ENCODE measurements around the gene DMD. TPM values are rescaled to one million over a fixed set of nuclear protein-coding genes. Genes with fewer than 3 reads are reported as not detected.

Gene DMD
- total RNA-seq, 3 donors from 2014 or later (not counting 1 experiment from before 2014, with no cell fraction given) = not detected

DNA sequence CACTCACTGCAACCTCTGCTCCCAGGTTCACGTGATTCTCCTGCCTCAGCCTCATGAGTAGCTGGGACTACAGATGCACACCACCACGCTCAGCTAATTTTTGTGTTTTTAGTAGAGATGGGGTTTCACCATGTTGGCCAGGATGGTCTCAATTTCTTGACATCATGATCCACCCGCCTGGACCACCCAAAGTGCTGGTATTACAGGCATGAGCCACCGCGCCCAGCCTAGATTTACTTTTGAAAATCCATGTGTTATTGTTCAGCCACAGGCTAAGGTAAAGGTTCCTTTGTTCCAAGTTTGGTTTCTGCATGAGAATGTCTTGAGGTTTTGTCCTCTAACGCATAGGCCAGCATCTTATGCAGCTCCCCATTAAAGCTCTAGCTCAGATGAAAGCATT, 371.6 kb downstream of the DMD start:
- DNase-seq = no peak
- ATAC-seq = no peak
- Histone ChIP-seq H3K27ac (ENCODE audit: low read length) (no peak overlapping the region), H3K27me3 (ENCODE audit: control insufficient read depth, insufficient read depth, low read length) (no peaks in the 10 kb centered on the region), H3K9me3 (ENCODE audit: control insufficient read depth, insufficient read depth, low read length) (no peaks in the 10 kb centered on the region), H3K4me3 (ENCODE audit: low read length) (no peak overlapping the region), H3K36me3 (ENCODE audit: control insufficient read depth, insufficient read depth, low read length) (no peaks in the 10 kb centered on the region), H3K4me1 (ENCODE audit: control insufficient read depth, insufficient read depth, low read length) (no peaks in the 10 kb centered on the region)
- H3K27me3 Mint-ChIP-seq (ENCODE audit: low read depth in 2 of 2) = no peaks in the 10 kb centered on the region
- TF ChIP-seq CTCF (IDR thresholded peaks at IDR 0.05) = no peak
- no peaks in the 10 kb centered on the region for H3K36me3 Mint-ChIP-seq
- 95% methylated on average over 6 of the region's 6 CpGs for WGBS (ENCODE audit: insufficient coverage)
- H3K4me1 Mint-ChIP-seq = no peaks in the 10 kb centered on the region
- intact Hi-C loops (cut with micrococcal nuclease) = no loop called here
- H3K4me3 Mint-ChIP-seq = no peak overlapping the region
- peaks cover 13 to 15% of the 10 kb centered on the region in 2 donors for H3K9me3 Mint-ChIP-seq
- no peak overlapping the region for H3K27ac Mint-ChIP-seq

DNA sequence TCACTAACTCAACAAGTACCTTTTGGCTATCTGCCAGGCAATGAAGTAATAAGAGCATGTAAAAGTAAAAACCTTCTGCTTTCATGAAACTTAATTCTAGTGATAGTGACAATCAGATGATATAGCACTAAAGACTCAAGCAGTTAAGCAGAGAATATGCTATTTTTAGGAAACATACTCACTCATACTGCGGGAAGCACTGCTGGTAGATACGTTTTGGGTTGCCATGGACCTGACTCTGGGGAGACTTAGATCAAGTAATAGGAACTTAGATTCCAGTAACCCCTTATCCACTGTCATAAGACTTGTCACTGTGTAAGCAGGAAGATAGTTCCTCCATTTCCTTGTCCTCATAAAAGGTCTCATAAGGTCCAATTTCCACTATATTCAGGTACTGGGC, 386.3 kb downstream of the DMD start:
- no peak for ATAC-seq
- peaks cover 0 to 2% of the 10 kb centered on the region in 2 donors for H3K9me3 Mint-ChIP-seq
- no peak overlapping the region for H3K27ac ChIP-seq (ENCODE audit: low read length)
- H3K36me3 Mint-ChIP-seq = no peaks in the 10 kb centered on the region
- H3K27me3 ChIP-seq (ENCODE audit: control insufficient read depth, insufficient read depth, low read length) = no peaks in the 10 kb centered on the region
- no peak overlapping the region for H3K4me3 Mint-ChIP-seq
- WGBS (ENCODE audit: insufficient coverage) = no CpG with 5 or more reads among the region's 2 CpGs
- H3K27ac Mint-ChIP-seq = no peak overlapping the region
- no peaks in the 10 kb centered on the region for H3K36me3 ChIP-seq (ENCODE audit: control insufficient read depth, insufficient read depth, low read length)
- DNase-seq = no peak
- H3K4me3 ChIP-seq (ENCODE audit: low read length) = no peak overlapping the region
- no peaks in the 10 kb centered on the region for H3K27me3 Mint-ChIP-seq (ENCODE audit: low read depth in 2 of 2)
- TF ChIP-seq CTCF (IDR thresholded peaks at IDR 0.05) = no peak
- H3K4me1 Mint-ChIP-seq = no peaks in the 10 kb centered on the region
- H3K9me3 ChIP-seq (ENCODE audit: control insufficient read depth, insufficient read depth, low read length) = no peaks in the 10 kb centered on the region
- intact Hi-C loops (cut with micrococcal nuclease) = no loop called here
- no peaks in the 10 kb centered on the region for H3K4me1 ChIP-seq (ENCODE audit: control insufficient read depth, insufficient read depth, low read length)

- Histone ChIP-seq H3K4me3 (ENCODE audit: low read length) (no peak overlapping the region), H3K27ac (ENCODE audit: low read length) (no peak overlapping the region), H3K27me3 (ENCODE audit: control insufficient read depth, insufficient read depth, low read length) (no peaks in the 10 kb centered on the region), H3K9me3 (ENCODE audit: control insufficient read depth, insufficient read depth, low read length) (no peaks in the 10 kb centered on the region), H3K36me3 (ENCODE audit: control insufficient read depth, insufficient read depth, low read length) (no peaks in the 10 kb centered on the region), H3K4me1 (ENCODE audit: control insufficient read depth, insufficient read depth, low read length) (no peaks in the 10 kb centered on the region)
- H3K4me3 Mint-ChIP-seq = no peak overlapping the region
- intact Hi-C loops (cut with micrococcal nuclease) = no loop called here
- DNase-seq (no peak), ATAC-seq (no peak)
- H3K27me3 Mint-ChIP-seq (ENCODE audit: low read depth in 2 of 2) = no peaks in the 10 kb centered on the region
- 87% methylated on average over 10 of the region's 10 CpGs for WGBS (ENCODE audit: insufficient coverage)
- H3K4me1 Mint-ChIP-seq = no peaks in the 10 kb centered on the region
- H3K36me3 Mint-ChIP-seq = no peaks in the 10 kb centered on the region
- peaks cover 2 to 10% of the 10 kb centered on the region in 2 donors for H3K9me3 Mint-ChIP-seq
- no peak overlapping the region for H3K27ac Mint-ChIP-seq
- TF ChIP-seq CTCF (IDR thresholded peaks at IDR 0.05) = no peak
Measured at GRCh38 chrX:32804034-32804433, 407.3 kb downstream of the DMD start.

GRCh38 chrX:32798990-32799389, 412.4 kb downstream of the DMD start:
- no peak overlapping the region for H3K27ac ChIP-seq (ENCODE audit: low read length)
- H3K4me3 ChIP-seq (ENCODE audit: low read length) = no peak overlapping the region
- Mint-ChIP-seq H3K9me3 (peaks cover 4% of the 10 kb centered on the region in 2 donors), H3K27me3 (ENCODE audit: low read depth in 2 of 2) (no peaks in the 10 kb centered on the region), H3K27ac (no peak overlapping the region), H3K4me1 (no peaks in the 10 kb centered on the region), H3K36me3 (no peaks in the 10 kb centered on the region), H3K4me3 (no peak overlapping the region)
- no peak for TF ChIP-seq CTCF (IDR thresholded peaks at IDR 0.05)
- no peaks in the 10 kb centered on the region for H3K4me1 ChIP-seq (ENCODE audit: control insufficient read depth, insufficient read depth, low read length)
- H3K36me3 ChIP-seq (ENCODE audit: control insufficient read depth, insufficient read depth, low read length) = no peaks in the 10 kb centered on the region
- H3K27me3 ChIP-seq (ENCODE audit: control insufficient read depth, insufficient read depth, low read length) = no peaks in the 10 kb centered on the region
- intact Hi-C loops (cut with micrococcal nuclease) = no loop called here
- WGBS (ENCODE audit: insufficient coverage) = 63% methylated on average over 3 of the region's 3 CpGs
- DNase-seq (no peak), ATAC-seq (no peak)
- no peaks in the 10 kb centered on the region for H3K9me3 ChIP-seq (ENCODE audit: control insufficient read depth, insufficient read depth, low read length)

Measured in natural killer cell (primary cell).